Ishikawa (cell line): ENCODE results near the gene ANK2.

Experiments used
- EGR1 ChIP-seq: IDR thresholded peaks from 2 replicates; pipeline ENCODE4 v1.6.1; 2012
- EP300 ChIP-seq: IDR thresholded peaks from 2 replicates; pipeline ENCODE4 v1.6.1; 2012; ENCODE audit warnings: borderline replicate concordance
- FOXM1 ChIP-seq: IDR thresholded peaks from 2 replicates; pipeline ENCODE4 v1.6.1; 2012; ENCODE audit warnings: low read depth, borderline replicate concordance
- MAX ChIP-seq: IDR thresholded peaks from 2 replicates; pipeline ENCODE4 v1.6.1; 2012
- NFIC ChIP-seq: IDR thresholded peaks from 2 replicates; pipeline ENCODE4 v1.6.1; 2012
- RAD21 ChIP-seq: IDR thresholded peaks from 2 replicates; pipeline ENCODE4 v1.6.1; 2012; ENCODE audit warnings: low read depth
- TAF1 ChIP-seq: IDR thresholded peaks from 2 replicates; pipeline ENCODE4 v1.6.1; 2012; ENCODE audit warnings: low read depth, mild to moderate bottlenecking
- TEAD4 ChIP-seq: IDR thresholded peaks from 2 replicates; pipeline ENCODE4 v1.6.1; 2012
- ZBTB7A ChIP-seq: IDR thresholded peaks from 2 replicates; pipeline ENCODE4 v1.6.1; 2012; ENCODE audit warnings: low read depth
- TF ChIP-seq, protein P1 (sequence below): IDR thresholded peaks from 2 replicates; pipeline ENCODE4 v1.6.1; 2012
- TF ChIP-seq, protein P2 (sequence below): IDR thresholded peaks from 2 replicates; pipeline ENCODE4 v1.6.1; 2012; ENCODE audit warnings: low read depth, mild to moderate bottlenecking

DNA sequence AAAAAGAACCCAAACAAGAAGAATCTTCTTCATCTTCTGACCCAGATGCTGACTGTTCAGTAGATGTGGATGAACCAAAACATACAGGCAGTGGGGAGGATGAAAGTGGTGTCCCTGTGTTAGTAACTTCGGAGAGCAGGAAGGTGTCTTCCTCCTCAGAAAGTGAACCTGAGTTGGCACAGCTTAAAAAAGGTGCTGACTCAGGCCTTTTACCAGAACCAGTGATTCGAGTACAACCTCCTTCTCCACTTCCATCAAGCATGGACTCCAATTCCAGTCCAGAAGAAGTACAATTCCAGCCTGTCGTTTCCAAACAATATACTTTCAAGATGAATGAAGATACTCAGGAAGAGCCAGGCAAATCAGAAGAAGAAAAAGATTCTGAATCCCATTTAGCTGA, 307.0 kb downstream of the ANK2 start:
- TF ChIP-seq, protein P1, sequence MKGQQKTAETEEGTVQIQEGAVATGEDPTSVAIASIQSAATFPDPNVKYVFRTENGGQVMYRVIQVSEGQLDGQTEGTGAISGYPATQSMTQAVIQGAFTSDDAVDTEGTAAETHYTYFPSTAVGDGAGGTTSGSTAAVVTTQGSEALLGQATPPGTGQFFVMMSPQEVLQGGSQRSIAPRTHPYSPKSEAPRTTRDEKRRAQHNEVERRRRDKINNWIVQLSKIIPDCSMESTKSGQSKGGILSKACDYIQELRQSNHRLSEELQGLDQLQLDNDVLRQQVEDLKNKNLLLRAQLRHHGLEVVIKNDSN = no peak
- TF ChIP-seq TEAD4 = no peak
- no peak for TF ChIP-seq EP300
- no peak for TF ChIP-seq EGR1
- TF ChIP-seq, protein P2, sequence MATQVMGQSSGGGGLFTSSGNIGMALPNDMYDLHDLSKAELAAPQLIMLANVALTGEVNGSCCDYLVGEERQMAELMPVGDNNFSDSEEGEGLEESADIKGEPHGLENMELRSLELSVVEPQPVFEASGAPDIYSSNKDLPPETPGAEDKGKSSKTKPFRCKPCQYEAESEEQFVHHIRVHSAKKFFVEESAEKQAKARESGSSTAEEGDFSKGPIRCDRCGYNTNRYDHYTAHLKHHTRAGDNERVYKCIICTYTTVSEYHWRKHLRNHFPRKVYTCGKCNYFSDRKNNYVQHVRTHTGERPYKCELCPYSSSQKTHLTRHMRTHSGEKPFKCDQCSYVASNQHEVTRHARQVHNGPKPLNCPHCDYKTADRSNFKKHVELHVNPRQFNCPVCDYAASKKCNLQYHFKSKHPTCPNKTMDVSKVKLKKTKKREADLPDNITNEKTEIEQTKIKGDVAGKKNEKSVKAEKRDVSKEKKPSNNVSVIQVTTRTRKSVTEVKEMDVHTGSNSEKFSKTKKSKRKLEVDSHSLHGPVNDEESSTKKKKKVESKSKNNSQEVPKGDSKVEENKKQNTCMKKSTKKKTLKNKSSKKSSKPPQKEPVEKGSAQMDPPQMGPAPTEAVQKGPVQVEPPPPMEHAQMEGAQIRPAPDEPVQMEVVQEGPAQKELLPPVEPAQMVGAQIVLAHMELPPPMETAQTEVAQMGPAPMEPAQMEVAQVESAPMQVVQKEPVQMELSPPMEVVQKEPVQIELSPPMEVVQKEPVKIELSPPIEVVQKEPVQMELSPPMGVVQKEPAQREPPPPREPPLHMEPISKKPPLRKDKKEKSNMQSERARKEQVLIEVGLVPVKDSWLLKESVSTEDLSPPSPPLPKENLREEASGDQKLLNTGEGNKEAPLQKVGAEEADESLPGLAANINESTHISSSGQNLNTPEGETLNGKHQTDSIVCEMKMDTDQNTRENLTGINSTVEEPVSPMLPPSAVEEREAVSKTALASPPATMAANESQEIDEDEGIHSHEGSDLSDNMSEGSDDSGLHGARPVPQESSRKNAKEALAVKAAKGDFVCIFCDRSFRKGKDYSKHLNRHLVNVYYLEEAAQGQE = no peak
- no peak for TF ChIP-seq NFIC
- TF ChIP-seq MAX = no peak
- TF ChIP-seq TAF1 = no peak
- TF ChIP-seq FOXM1 = no peak
- no peak for TF ChIP-seq RAD21
- TF ChIP-seq ZBTB7A = no peak
